Measurements from ENCODE around the gene RUNX1.

DNA sequence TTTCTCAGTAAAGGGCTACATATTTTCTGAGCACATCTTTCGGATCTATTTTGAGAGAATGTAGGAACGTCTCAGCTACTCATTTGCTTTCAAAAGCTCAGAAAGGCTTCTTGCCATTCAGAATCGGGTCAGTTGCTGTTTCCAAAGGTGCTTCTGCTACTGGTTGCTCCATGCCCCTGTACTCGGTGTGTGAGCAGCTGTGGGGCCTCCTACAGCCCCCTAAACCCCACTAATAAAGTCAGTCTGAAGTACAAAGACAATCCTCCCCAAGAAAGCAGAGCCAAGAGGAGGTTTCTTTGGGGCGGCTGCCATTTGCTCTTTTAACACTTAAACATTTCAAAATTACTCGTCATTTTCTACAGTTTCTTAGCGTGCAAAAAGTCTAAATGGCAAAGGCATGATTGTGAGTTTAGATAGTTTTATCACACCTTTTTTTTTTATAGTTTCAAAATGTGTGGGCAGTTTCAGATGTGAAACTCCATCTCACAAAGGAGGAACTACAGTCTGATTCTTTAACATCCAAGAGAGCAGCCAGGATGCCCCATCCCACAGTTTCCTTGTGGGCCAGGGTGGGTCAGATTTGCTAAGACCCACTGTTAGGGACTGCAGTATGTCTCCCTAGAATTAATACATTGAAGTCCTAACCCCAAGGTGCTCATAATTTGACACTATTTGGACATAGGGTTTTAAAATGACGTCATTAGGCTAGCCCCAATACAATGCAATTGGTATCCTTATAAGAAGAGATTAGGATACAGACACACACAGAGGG is 4.1 kb downstream of the RUNX1 start:
- TF ChIP-seq, protein P1, sequence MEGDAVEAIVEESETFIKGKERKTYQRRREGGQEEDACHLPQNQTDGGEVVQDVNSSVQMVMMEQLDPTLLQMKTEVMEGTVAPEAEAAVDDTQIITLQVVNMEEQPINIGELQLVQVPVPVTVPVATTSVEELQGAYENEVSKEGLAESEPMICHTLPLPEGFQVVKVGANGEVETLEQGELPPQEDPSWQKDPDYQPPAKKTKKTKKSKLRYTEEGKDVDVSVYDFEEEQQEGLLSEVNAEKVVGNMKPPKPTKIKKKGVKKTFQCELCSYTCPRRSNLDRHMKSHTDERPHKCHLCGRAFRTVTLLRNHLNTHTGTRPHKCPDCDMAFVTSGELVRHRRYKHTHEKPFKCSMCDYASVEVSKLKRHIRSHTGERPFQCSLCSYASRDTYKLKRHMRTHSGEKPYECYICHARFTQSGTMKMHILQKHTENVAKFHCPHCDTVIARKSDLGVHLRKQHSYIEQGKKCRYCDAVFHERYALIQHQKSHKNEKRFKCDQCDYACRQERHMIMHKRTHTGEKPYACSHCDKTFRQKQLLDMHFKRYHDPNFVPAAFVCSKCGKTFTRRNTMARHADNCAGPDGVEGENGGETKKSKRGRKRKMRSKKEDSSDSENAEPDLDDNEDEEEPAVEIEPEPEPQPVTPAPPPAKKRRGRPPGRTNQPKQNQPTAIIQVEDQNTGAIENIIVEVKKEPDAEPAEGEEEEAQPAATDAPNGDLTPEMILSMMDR (IDR thresholded peaks at IDR 0.05) = no peak
- TF ChIP-seq EZH2 (IDR thresholded peaks at IDR 0.05; ENCODE audit: borderline replicate concordance, insufficient read depth, low read depth, low read length, poor library complexity, severe bottlenecking) = no peak

Measured in B cell (primary cell).